H1 (cell line): ENCODE measurements around the gene FOXM1. TPM values are rescaled to one million over a fixed set of nuclear protein-coding genes. Genes with fewer than 3 reads are reported as not detected.

Source experiments
- CTCF ChIA-PET: fragments of 300-600 bp; sonication (Branson Sonifier 250); formaldehyde crosslinking; loops from one replicate; lab custom pipeline; 2021; ENCODE audit not compliant: partially characterized antibody; lab: Charles Lee
- POLR2A ChIA-PET: fragments of 300-600 bp; sonication (Branson Sonifier 250); formaldehyde crosslinking; loops from one replicate; lab custom pipeline; 2021; ENCODE audit warnings: inconsistent platforms; ENCODE audit not compliant: partially characterized antibody; lab: Charles Lee
- DNase-seq, 2 experiments: peaks; one replicate each; pipeline versions ENCODE4 v3.0.0 to v3.0.0-alpha.2; 2010 to 2022; ENCODE audit warnings: low spot score in 2 of 2, low read depth in 1 of 2, mixed read lengths in 1 of 2
- FAIRE-seq: peaks from 2 replicates; lab custom pipeline; 2011; peaks lifted over from hg19 to GRCh38; lab: Jason Lieb, UNC
- H2AFZ ChIP-seq: 2 replicates; pipeline ENCODE4 v1.8.1; 2012; ENCODE audit warnings: low read length, inconsistent platforms
- H2AK5ac ChIP-seq: 2 replicates; pipeline ENCODE4 v1.6.1; 2013; ENCODE audit warnings: low read depth, low read length
- H2BK120ac ChIP-seq: replicated peaks from 2 replicates; pipeline ENCODE3; 2013; ENCODE audit warnings: low read depth, low read length, inconsistent platforms
- H2BK12ac ChIP-seq: 2 replicates; pipeline ENCODE4 v1.6.1; 2013; ENCODE audit warnings: low read depth, low read length
- H2BK15ac ChIP-seq: 2 replicates; pipeline ENCODE4 v1.6.1; 2013; ENCODE audit warnings: low read length
- H2BK20ac ChIP-seq: 2 replicates; pipeline ENCODE4 v1.6.1; 2013; ENCODE audit warnings: low read length
- H2BK5ac ChIP-seq: 2 replicates; pipeline ENCODE4 v1.6.1; 2013; ENCODE audit warnings: low read depth, low read length
- H3K14ac ChIP-seq: 2 replicates; pipeline ENCODE4 v1.6.1; 2013; ENCODE audit warnings: inconsistent platforms; ENCODE audit not compliant: insufficient read length
- H3K18ac ChIP-seq: 2 replicates; pipeline ENCODE4 v1.6.1; 2013; ENCODE audit warnings: low read length; ENCODE audit errors: extremely low read depth
- H3K23ac ChIP-seq: 2 replicates; pipeline ENCODE4 v1.6.1; 2013; ENCODE audit warnings: inconsistent platforms; ENCODE audit not compliant: insufficient read length
- H3K23me2 ChIP-seq: 2 replicates; pipeline ENCODE4 v1.6.1; 2013; ENCODE audit warnings: low read depth, low read length
- H3K27ac ChIP-seq: 2 replicates; pipeline ENCODE4 v1.6.1; 2011; ENCODE audit warnings: low read depth, low read length, inconsistent platforms
- H3K27me3 ChIP-seq, 4 experiments: replicated peaks in 1 of 4; 1 replicate in 1 of 4; 2 replicates in 3 of 4; pipeline versions ENCODE4 v1.6.1 to v1.8.1; 2011 to 2013; ENCODE audit warnings: low read length in 3 of 4, mild to moderate bottlenecking in 3 of 4, inconsistent platforms in 2 of 4, mixed read lengths in 2 of 4, moderate library complexity in 1 of 4; ENCODE audit not compliant: control insufficient read depth in 3 of 4, insufficient read depth in 3 of 4; ENCODE audit errors: extremely low read depth in 1 of 4
- H3K36me3 ChIP-seq, 4 experiments: 2 replicates each; pipeline versions ENCODE4 v1.6.1 to v1.8.1; 2011 to 2013; ENCODE audit warnings: mild to moderate bottlenecking in 4 of 4, low read length in 3 of 4, moderate library complexity in 2 of 4, control low read depth in 1 of 4, inconsistent platforms in 1 of 4; ENCODE audit not compliant: insufficient read depth in 4 of 4, control insufficient read depth in 2 of 4
- H3K4ac ChIP-seq: replicated peaks from 2 replicates; pipeline ENCODE3; 2013; ENCODE audit warnings: low read length, low read depth, mixed read lengths, inconsistent platforms; ENCODE audit not compliant: insufficient read length
- H3K4me1 ChIP-seq, 4 experiments: replicated peaks in 1 of 4; 1 replicate in 1 of 4; 2 replicates in 3 of 4; pipeline versions ENCODE4 v1.6.1 to v1.8.1; 2011 to 2013; ENCODE audit warnings: low read length in 3 of 4, inconsistent platforms in 2 of 4, mixed read lengths in 1 of 4; ENCODE audit not compliant: insufficient read depth in 4 of 4, control insufficient read depth in 3 of 4
- H3K4me2 ChIP-seq, 2 experiments: 2 replicates each; pipeline versions ENCODE4 v1.6.1 to v1.8.1; 2011 to 2013; ENCODE audit warnings: low read depth in 2 of 2, low read length in 2 of 2, control low read depth in 1 of 2, inconsistent platforms in 1 of 2, mild to moderate bottlenecking in 1 of 2; ENCODE audit not compliant: insufficient read depth in 1 of 2
- H3K4me3 ChIP-seq, 4 experiments: fragments of 200-600, 300-600 bp in 1 of 4; sonication (generic), shearing (Covaris generic), sonication (Bioruptor Twin) in 1 of 4; 2 replicates each; pipeline versions ENCODE4 v1.5.1 to v1.8.1; 2011 to 2016; ENCODE audit warnings: low read length in 4 of 4, low read depth in 3 of 4, control low read depth in 2 of 4, inconsistent platforms in 2 of 4, mild to moderate bottlenecking in 2 of 4, mixed read lengths in 1 of 4, moderate library complexity in 1 of 4; ENCODE audit not compliant: insufficient read depth in 2 of 4; ENCODE audit errors: extremely low read depth in 1 of 4
- H3K56ac ChIP-seq: replicated peaks from 2 replicates; pipeline ENCODE3; 2013; ENCODE audit warnings: low read depth, mild to moderate bottlenecking, mixed read lengths, low read length, inconsistent platforms; ENCODE audit not compliant: insufficient read length
- H3K79me1 ChIP-seq: 2 replicates; pipeline ENCODE4 v1.6.1; 2013; ENCODE audit warnings: low read depth, low read length, control low read depth
- H3K79me2 ChIP-seq, 2 experiments: 2 replicates each; pipeline versions ENCODE4 v1.6.1 to v1.8.1; 2012 to 2013; ENCODE audit warnings: low read length in 2 of 2, mild to moderate bottlenecking in 2 of 2, inconsistent platforms in 1 of 2; ENCODE audit not compliant: insufficient read depth in 2 of 2, control insufficient read depth in 1 of 2
- H3K9ac ChIP-seq, 4 experiments: replicated peaks in 1 of 4; 1 replicate in 1 of 4; 2 replicates in 3 of 4; pipeline versions ENCODE4 v1.6.1 to v1.8.1; 2011 to 2013; ENCODE audit warnings: low read depth in 3 of 4, low read length in 3 of 4, control low read depth in 2 of 4, mild to moderate bottlenecking in 2 of 4, moderate library complexity in 2 of 4, inconsistent platforms in 1 of 4; ENCODE audit errors: extremely low read depth in 1 of 4
- H3K9me3 ChIP-seq, 2 experiments: 2 replicates each; pipeline versions ENCODE4 v1.6.1 to v1.8.1; 2012 to 2013; ENCODE audit warnings: mild to moderate bottlenecking in 2 of 2, moderate library complexity in 2 of 2, control low read depth in 1 of 2, inconsistent platforms in 1 of 2, low read depth in 1 of 2, low read length in 1 of 2, mixed read lengths in 1 of 2; ENCODE audit not compliant: insufficient read depth in 2 of 2
- H4K20me1 ChIP-seq, 2 experiments: replicated peaks in 1 of 2; 2 replicates each; pipeline versions ENCODE3 to v1.8.1; 2011 to 2013; ENCODE audit warnings: inconsistent platforms in 2 of 2, low read length in 2 of 2, mild to moderate bottlenecking in 1 of 2; ENCODE audit not compliant: insufficient read depth in 2 of 2, control insufficient read depth in 1 of 2
- H4K5ac ChIP-seq: 2 replicates; pipeline ENCODE4 v1.6.1; 2013; ENCODE audit warnings: low read length, low read depth, mixed read lengths, inconsistent platforms; ENCODE audit not compliant: insufficient read length
- H4K8ac ChIP-seq: 2 replicates; pipeline ENCODE4 v1.8.0; 2013; ENCODE audit warnings: mild to moderate bottlenecking, moderate library complexity, low read length, inconsistent platforms; ENCODE audit not compliant: insufficient read depth; ENCODE audit errors: extremely low read depth
- H4K91ac ChIP-seq: replicated peaks from 2 replicates; pipeline ENCODE3; 2013; ENCODE audit warnings: low read length, mixed read lengths, inconsistent platforms; ENCODE audit not compliant: insufficient read length
- ASH2L ChIP-seq: fragments of 200-600, 300-600 bp; sonication (generic); IDR thresholded peaks from one replicate; pipeline ENCODE4 v1.7.1; 2017; ENCODE audit warnings: low read length
- HDAC2 ChIP-seq, 2 experiments: fragments of 300-600 bp in 1 of 2; sonication (generic) in 1 of 2; IDR thresholded peaks; 2 replicates each; pipeline ENCODE4 v1.6.1; 2011 to 2012; ENCODE audit warnings: low read depth in 2 of 2, low read length in 2 of 2, mild to moderate bottlenecking in 2 of 2, moderate library complexity in 2 of 2, borderline replicate concordance in 1 of 2, inconsistent platforms in 1 of 2
- JUN ChIP-seq: IDR thresholded peaks from 2 replicates; pipeline ENCODE4 v1.6.1; 2011; ENCODE audit warnings: low read depth, mild to moderate bottlenecking, improper control_type of control experiment, low read length
- KDM1A ChIP-seq: fragments of 200-600, 300-600 bp; sonication (generic); IDR thresholded peaks from 2 replicates; pipeline ENCODE4 v1.7.1; 2016; ENCODE audit warnings: mild to moderate bottlenecking, low read length, borderline replicate concordance
- PHF8 ChIP-seq: fragments of 200-600 bp; sonication (generic); conservative IDR thresholded peaks from 2 replicates; pipeline ENCODE4 v1.7.1; 2012; ENCODE audit warnings: low read depth, mild to moderate bottlenecking, inconsistent platforms, low read length, moderate library complexity
- POLR2AphosphoS5 ChIP-seq: IDR thresholded peaks from 2 replicates; pipeline ENCODE4 v1.6.1; 2011; ENCODE audit warnings: low read depth, low read length
- RBBP5 ChIP-seq: IDR thresholded peaks from 2 replicates; pipeline ENCODE4 v1.7.1; 2012; ENCODE audit warnings: low read depth, mild to moderate bottlenecking, inconsistent platforms, low read length, moderate library complexity, borderline replicate concordance
- RXRA ChIP-seq: IDR thresholded peaks from 2 replicates; pipeline ENCODE4 v1.6.1; 2011; ENCODE audit warnings: low read depth, mild to moderate bottlenecking, low read length, moderate library complexity; ENCODE audit not compliant: insufficient read depth
- SAP30 ChIP-seq: fragments of 300-600 bp; sonication (generic); IDR thresholded peaks from 2 replicates; pipeline ENCODE4 v1.7.1; 2012; ENCODE audit warnings: low read length, moderate library complexity, mild to moderate bottlenecking, inconsistent platforms; ENCODE audit not compliant: insufficient read depth, insufficient replicate concordance
- TCF12 ChIP-seq: IDR thresholded peaks from 2 replicates; pipeline ENCODE4 v1.6.1; 2011; ENCODE audit warnings: low read depth, mild to moderate bottlenecking, low read length
- WGBS, 2 experiments: shearing (Covaris generic) in 1 of 2; methylation state at CpG; one replicate each; pipeline versions ENCODE4 v1.1.6 to v1.1.7; 2013 to 2015; ENCODE audit warnings: low lambda C conversion rate in 2 of 2, mixed read lengths in 2 of 2, inconsistent platforms in 1 of 2, low coverage in 1 of 2, missing lambda C conversion rate in 1 of 2; ENCODE audit not compliant: insufficient replicate concordance in 2 of 2, insufficient coverage in 1 of 2, insufficient read length in 1 of 2; ENCODE audit errors: extremely low coverage in 1 of 2, missing lambda C conversion rate in 1 of 2; 5-methylcytosine and 5-hydroxymethylcytosine counted together
- polyA plus RNA-seq, 7 experiments: library from polyadenylated mRNA; depleted of rRNA in 3 of 7; stranded (reverse) in 5 of 7; unstranded in 2 of 7; fragments of >200 nt in 5 of 7; fragments of 200-250 nt in 2 of 7; gene quantifications; 1 replicate in 5 of 7; 2 replicates in 1 of 7; 4 replicates in 1 of 7; pipeline versions ENCODE4 v1.2.1 to v1.2.3, GENCODE V29; 2011 to 2013; ENCODE audit warnings: missing spikeins in 2 of 7, mixed read lengths in 2 of 7
- total RNA-seq: library from RNA; stranded (reverse); fragmentation: NEBNext Ultra II Directional; extraction: Animal tissue kit (Norgen Biotek cat#: 25700); gene quantifications from 2 replicates; pipeline ENCODE4 v1.2.1, GENCODE V29; 2021

The FOXM1 gene
- total and polyA plus RNA-seq, 2 of the 8 experiments (the other 6 are each of a cell fraction or from before 2014, with no cell fraction given): 58.1 to 121 TPM

- peak overlapping the region; percentile 75 to 86 for H3K4me2 ChIP-seq
- H2BK12ac ChIP-seq: 0 out of 2 replicates have a peak overlapping the region, but pooled peaks have one; percentile 60
- no peak for DNase-seq
- H3K4me1 ChIP-seq: peaks cover 0 to 4% (median 3%) of the 10 kb centered on the region in 4 experiments; a peak in 4 of 7 replicates
- WGBS, 2 experiments: 7% methylated on average over 27 of the region's 38 CpGs; no CpG with 5 or more reads in 1 of the 2 experiments
- no peak overlapping the region for H2BK20ac ChIP-seq
- H3K23ac ChIP-seq: no peak overlapping the region
- H3K18ac ChIP-seq: peak overlapping the region; percentile 67; the same call in 1 of the 2 replicates
- POLR2A ChIA-PET: interaction anchor here (0.6 to 4.1 kb wide), 17 partner anchors 9 to 174 kb away, joined by 3 to 31 read pairs (median 4); partner anchors contain the start of genes TEX52 and TULP3
- H3K9me3 ChIP-seq: no peaks in the 10 kb centered on the region
- H3K79me1 ChIP-seq: peaks cover 5% of the 10 kb centered on the region
- H3K4ac ChIP-seq: no peak overlapping the region
- H3K4me3 ChIP-seq: peak overlapping the region; percentile 92 to 100 (median 98)
- H3K36me3 ChIP-seq: peaks cover 0 to 41% (median 20%) of the 10 kb centered on the region in 4 experiments; a peak in 6 of 8 replicates
- H3K27ac ChIP-seq: peak overlapping the region; percentile 82
- peak overlapping the region; percentile 76 to 82 (median 79) for H3K9ac ChIP-seq
- H4K8ac ChIP-seq: no peak overlapping the region
- no peak overlapping the region for H2BK120ac ChIP-seq
- H2AFZ ChIP-seq: no peak overlapping the region; the same call in 1 of the 2 replicates
- H3K56ac ChIP-seq: peak overlapping the region; percentile 62
- no peak overlapping the region for H2AK5ac ChIP-seq
- H3K23me2 ChIP-seq: peaks cover 7% of the 10 kb centered on the region
- H3K14ac ChIP-seq: no peak overlapping the region
- CTCF ChIA-PET: interaction anchor here (0.9 to 4.7 kb wide), 8 partner anchors 12 to 158 kb away, joined by 3 to 33 read pairs (median 8); no protein-coding TSS in a partner anchor
- H4K20me1 ChIP-seq: peaks cover 0 to 3% of the 10 kb centered on the region in 2 experiments
- peaks cover 3 to 61% of the 10 kb centered on the region in 2 experiments; a peak in 3 of 4 replicates for H3K79me2 ChIP-seq
- FAIRE-seq: no peak
- H2BK5ac ChIP-seq: peak overlapping the region; percentile 93; the same call in 1 of the 2 replicates
- H2BK15ac ChIP-seq: no peak overlapping the region
- H3K27me3 ChIP-seq: no peaks in the 10 kb centered on the region
- H4K91ac ChIP-seq: no peak overlapping the region
- H4K5ac ChIP-seq: peak overlapping the region; percentile 59
- TF ChIP-seq RBBP5: peak; percentile 43; the same call in 1 of the 2 replicates
- 0 out of 4 replicates have a peak, but pooled peaks of 1 of the 2 experiments have one; percentile 27 for TF ChIP-seq HDAC2 (IDR thresholded peaks at IDR 0.05; ENCODE audit: borderline replicate concordance in 1 of 2, low read depth in 2 of 2, low read length in 2 of 2)
- TF ChIP-seq RXRA: no peak
- peak; percentile 35 for TF ChIP-seq SAP30
- peak; percentile 65 for TF ChIP-seq PHF8
- TF ChIP-seq POLR2AphosphoS5: peak; percentile 32; the same call in 1 of the 2 replicates
- TF ChIP-seq KDM1A: no peak
- no peak for TF ChIP-seq JUN
- TF ChIP-seq TCF12: no peak
- peak; percentile 62 for TF ChIP-seq ASH2L
Measured at GRCh38 chr12:2876431-2877046, 435 bp downstream of the FOXM1 start.
